ENCODE data around the gene ZYX.

GRCh38 chr7:143352531-143353002 is 28.6 kb upstream of the ZYX start:
- no peak for TF ChIP-seq EZH2 (IDR thresholded peaks at IDR 0.05; ENCODE audit: low read length, missing control alignments)
- no peak for TF ChIP-seq CTCF (conservative IDR thresholded peaks at IDR 0.05 in 1 of 2, IDR thresholded peaks at IDR 0.05 in 1 of 2; ENCODE audit: low read depth in 1 of 2, low read length in 2 of 2)
